ENCODE data around the gene EHMT1. TPM values are rescaled to one million over a fixed set of nuclear protein-coding genes. Genes with fewer than 3 reads are reported as not detected.

The EHMT1 gene
- total RNA-seq, 1 experiment from 2014 or later, result 35.9 TPM

GRCh38 chr9:137607141-137607857 lies 11.5 kb upstream of the EHMT1 start:
- H3K4me3 ChIP-seq (ENCODE audit: low read length), result peak overlapping the region; percentile 84
- peak overlapping the region; percentile 84 for H3K4me2 ChIP-seq (ENCODE audit: low read depth, low read length, poor library complexity, severe bottlenecking)
- H3K4me1 ChIP-seq (ENCODE audit: low read length), result peaks cover 34% of the 10 kb centered on the region
- no peaks in the 10 kb centered on the region for H3K9me3 ChIP-seq (ENCODE audit: low read length)
- H3K27me3 ChIP-seq (ENCODE audit: low read length), result no peaks in the 10 kb centered on the region
- H3K9ac ChIP-seq (ENCODE audit: low read length), result peak overlapping the region; percentile 90
- H3K36me3 ChIP-seq (ENCODE audit: insufficient read depth, low read length), result no peaks in the 10 kb centered on the region
- peaks cover 11% of the 10 kb centered on the region; the same call in 1 of the 2 replicates for H4K20me1 ChIP-seq (ENCODE audit: insufficient read depth, low read depth, low read length)
- H2AFZ ChIP-seq (ENCODE audit: low read length), result no peak overlapping the region
- peaks cover 24% of the 10 kb centered on the region for H3K79me2 ChIP-seq (ENCODE audit: low read length)
- no peak for DNase-seq
- no peak overlapping the region for H3K27ac ChIP-seq (ENCODE audit: low read length)
- H3K9me2 ChIP-seq (replicated peaks; ENCODE audit: insufficient read depth, low read length), result no peaks in the 10 kb centered on the region

DNA sequence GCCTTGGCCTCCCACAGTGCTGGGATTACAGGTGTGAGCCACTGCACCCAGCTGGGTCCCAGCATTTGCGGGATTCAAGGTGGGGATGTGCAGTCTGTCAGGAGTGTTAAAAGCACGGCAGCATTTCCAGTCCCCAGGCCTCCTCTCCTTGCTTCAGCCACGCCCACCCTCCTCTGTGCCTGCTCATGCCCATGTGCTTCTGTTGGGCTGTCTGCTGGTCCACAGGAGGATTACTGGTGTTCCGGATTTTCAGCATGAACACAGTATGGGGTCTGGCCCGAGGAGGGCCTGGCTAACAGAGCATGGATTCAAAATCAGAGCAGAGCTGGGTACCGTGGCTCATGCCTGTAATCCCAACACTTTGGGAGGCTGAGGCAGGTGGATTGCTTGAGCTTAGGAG lies 7.9 kb upstream of the EHMT1 start:
- H3K4me3 ChIP-seq (ENCODE audit: low read length), result no peak overlapping the region
- H3K27me3 ChIP-seq (ENCODE audit: low read length), result no peaks in the 10 kb centered on the region
- H3K27ac ChIP-seq (ENCODE audit: low read length), result no peak overlapping the region
- no peak overlapping the region for H3K9ac ChIP-seq (ENCODE audit: low read length)
- no peak overlapping the region for H3K4me2 ChIP-seq (ENCODE audit: low read depth, low read length, poor library complexity, severe bottlenecking)
- peaks cover 19% of the 10 kb centered on the region for H3K4me1 ChIP-seq (ENCODE audit: low read length)
- H3K36me3 ChIP-seq (ENCODE audit: insufficient read depth, low read length), result no peaks in the 10 kb centered on the region
- H3K79me2 ChIP-seq (ENCODE audit: low read length), result peaks cover 31% of the 10 kb centered on the region
- peaks cover 16% of the 10 kb centered on the region; the same call in 1 of the 2 replicates for H4K20me1 ChIP-seq (ENCODE audit: insufficient read depth, low read depth, low read length)
- H3K9me2 ChIP-seq (replicated peaks; ENCODE audit: insufficient read depth, low read length), result no peaks in the 10 kb centered on the region
- H3K9me3 ChIP-seq (ENCODE audit: low read length), result no peaks in the 10 kb centered on the region
- H2AFZ ChIP-seq (ENCODE audit: low read length), result no peak overlapping the region
- no peak for DNase-seq

DNA sequence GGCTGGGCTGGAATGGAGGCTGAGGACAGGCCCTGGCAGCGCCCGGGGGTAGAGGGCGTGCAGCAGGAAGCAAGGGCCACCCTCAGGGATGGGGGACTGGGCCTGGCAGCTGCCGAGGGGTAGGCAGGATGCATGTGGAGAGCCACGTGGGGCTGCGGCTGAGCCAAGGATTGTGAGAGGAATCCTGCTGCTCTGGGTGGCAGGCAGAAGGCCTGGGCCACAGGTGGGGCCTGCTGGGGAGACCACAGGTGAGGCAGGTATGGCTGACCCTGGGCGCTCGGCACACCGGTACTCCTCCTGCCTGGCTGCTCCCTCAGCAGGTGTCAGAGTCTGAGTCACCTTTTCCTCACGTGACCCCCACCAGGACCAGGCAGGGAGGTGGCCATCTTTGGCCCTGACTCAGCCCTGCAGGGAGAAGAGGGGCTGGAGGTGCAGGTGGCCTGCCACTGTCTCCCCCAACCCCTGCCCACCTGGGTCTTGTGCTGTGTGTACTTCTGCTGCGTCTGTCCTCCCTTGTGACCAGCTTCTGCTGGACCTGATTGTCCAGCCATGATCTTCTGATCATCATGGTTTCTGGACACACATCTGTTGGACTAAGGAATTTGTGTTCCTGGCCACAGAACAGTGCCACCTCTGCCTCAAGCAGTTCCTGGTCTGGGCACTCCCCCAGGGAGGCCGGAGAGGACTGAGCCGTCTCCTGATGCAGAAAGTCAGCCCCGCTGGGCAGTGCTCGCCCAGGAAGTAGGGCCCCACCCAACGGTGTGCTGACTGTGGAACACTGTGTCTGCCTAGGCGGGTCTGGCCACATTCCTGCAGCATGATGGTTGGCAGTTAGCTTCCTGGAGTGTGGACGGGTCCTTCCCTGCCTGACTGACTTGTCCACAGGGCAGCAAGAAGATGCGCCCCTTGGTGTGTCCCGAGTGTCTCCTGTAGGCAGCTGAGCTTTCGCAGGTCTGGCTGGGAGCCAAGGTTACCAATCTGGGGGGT lies 6.9 kb upstream of the EHMT1 start:
- Histone ChIP-seq H3K4me1 (ENCODE audit: low read length) (peaks cover 17% of the 10 kb centered on the region), H3K27ac (ENCODE audit: low read length) (no peak overlapping the region), H3K27me3 (ENCODE audit: low read length) (no peaks in the 10 kb centered on the region), H2AFZ (ENCODE audit: low read length) (no peak overlapping the region), H3K9ac (ENCODE audit: low read length) (peak overlapping the region; percentile 18; the same call in 1 of the 2 replicates), H3K4me3 (ENCODE audit: low read length) (no peak overlapping the region), H3K36me3 (ENCODE audit: insufficient read depth, low read length) (0 out of 2 replicates have a peak, but pooled peaks cover 4% of the 10 kb centered on the region), H3K79me2 (ENCODE audit: low read length) (peaks cover 29% of the 10 kb centered on the region), H3K4me2 (ENCODE audit: low read depth, low read length, poor library complexity, severe bottlenecking) (no peak overlapping the region), H4K20me1 (ENCODE audit: insufficient read depth, low read depth, low read length) (peaks cover 10% of the 10 kb centered on the region; the same call in 1 of the 2 replicates), H3K9me2 (replicated peaks; ENCODE audit: insufficient read depth, low read length) (no peaks in the 10 kb centered on the region), H3K9me3 (ENCODE audit: low read length) (no peaks in the 10 kb centered on the region)
- DNase-seq, result peak; percentile 52

GRCh38 chr9:137612741-137613142 lies 6.1 kb upstream of the EHMT1 start:
- Histone ChIP-seq H4K20me1 (ENCODE audit: insufficient read depth, low read depth, low read length) (peaks cover 11% of the 10 kb centered on the region; the same call in 1 of the 2 replicates), H3K9me2 (replicated peaks; ENCODE audit: insufficient read depth, low read length) (no peaks in the 10 kb centered on the region), H3K79me2 (ENCODE audit: low read length) (peaks cover 28% of the 10 kb centered on the region), H3K36me3 (ENCODE audit: insufficient read depth, low read length) (0 out of 2 replicates have a peak, but pooled peaks cover 4% of the 10 kb centered on the region), H3K9ac (ENCODE audit: low read length) (no peak overlapping the region), H3K27ac (ENCODE audit: low read length) (no peak overlapping the region), H3K9me3 (ENCODE audit: low read length) (no peaks in the 10 kb centered on the region), H2AFZ (ENCODE audit: low read length) (no peak overlapping the region), H3K4me3 (ENCODE audit: low read length) (no peak overlapping the region), H3K4me1 (ENCODE audit: low read length) (peaks cover 17% of the 10 kb centered on the region), H3K27me3 (ENCODE audit: low read length) (no peaks in the 10 kb centered on the region), H3K4me2 (ENCODE audit: low read depth, low read length, poor library complexity, severe bottlenecking) (no peak overlapping the region)
- no peak for DNase-seq

- Histone ChIP-seq H3K4me2 (ENCODE audit: low read depth, low read length, poor library complexity, severe bottlenecking) (no peak overlapping the region), H3K27me3 (ENCODE audit: low read length) (no peaks in the 10 kb centered on the region), H3K9me3 (ENCODE audit: low read length) (no peaks in the 10 kb centered on the region), H3K27ac (ENCODE audit: low read length) (no peak overlapping the region), H4K20me1 (ENCODE audit: insufficient read depth, low read depth, low read length) (peaks cover 11% of the 10 kb centered on the region; the same call in 1 of the 2 replicates), H2AFZ (ENCODE audit: low read length) (no peak overlapping the region), H3K9ac (ENCODE audit: low read length) (no peak overlapping the region), H3K9me2 (replicated peaks; ENCODE audit: insufficient read depth, low read length) (no peaks in the 10 kb centered on the region), H3K4me3 (ENCODE audit: low read length) (no peak overlapping the region), H3K79me2 (ENCODE audit: low read length) (peaks cover 32% of the 10 kb centered on the region), H3K36me3 (ENCODE audit: insufficient read depth, low read length) (0 out of 2 replicates have a peak, but pooled peaks cover 4% of the 10 kb centered on the region), H3K4me1 (ENCODE audit: low read length) (peaks cover 18% of the 10 kb centered on the region)
- DNase-seq, result no peak
These were observed 5.5 kb upstream of the EHMT1 start for GRCh38 chr9:137613259-137613658.

- H4K20me1 ChIP-seq (ENCODE audit: insufficient read depth, low read depth, low read length), result peaks cover 11% of the 10 kb centered on the region; the same call in 1 of the 2 replicates
These were observed 4.9 kb upstream of the EHMT1 start for GRCh38 chr9:137613738-137614523.

DNA sequence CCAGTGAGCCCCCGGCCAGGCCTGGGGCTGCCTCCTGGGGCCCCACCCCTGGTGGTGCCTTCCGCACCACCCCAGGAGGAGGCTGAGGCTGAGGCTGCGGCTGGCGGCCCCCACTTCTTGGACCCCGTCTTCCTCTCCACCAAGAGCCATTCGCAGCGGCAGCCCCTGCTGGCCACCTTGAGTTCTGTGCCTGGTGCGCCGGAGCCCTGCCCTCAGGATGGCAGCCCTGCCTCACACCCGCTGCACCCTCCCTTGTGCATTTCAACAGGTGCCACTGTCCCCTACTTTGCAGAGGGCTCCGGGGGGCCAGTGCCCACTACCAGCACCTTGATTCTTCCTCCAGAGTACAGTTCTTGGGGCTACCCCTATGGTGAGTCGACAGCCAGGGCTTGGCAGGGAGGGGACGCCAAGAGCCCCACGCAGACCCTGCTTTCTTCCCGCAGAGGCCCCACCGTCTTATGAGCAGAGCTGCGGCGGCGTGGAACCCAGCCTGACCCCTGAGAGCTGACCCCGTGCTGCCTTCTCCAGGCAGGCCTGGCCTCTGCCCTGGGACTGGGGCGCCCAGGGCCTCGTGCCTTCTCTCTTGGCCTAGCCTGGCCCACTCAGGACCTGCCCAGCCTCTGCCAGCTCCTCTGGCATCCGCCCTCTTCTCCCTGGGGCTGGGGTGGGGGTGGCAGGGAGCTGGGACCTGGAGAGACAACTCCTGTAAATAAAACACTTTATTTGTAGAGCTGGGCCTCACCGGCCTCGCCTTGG lies 4.0 kb upstream of the EHMT1 start:
- 0 out of 2 replicates have a peak, but pooled peaks cover 4% of the 10 kb centered on the region for H3K36me3 ChIP-seq (ENCODE audit: insufficient read depth, low read length)
- H3K4me2 ChIP-seq (ENCODE audit: low read depth, low read length, poor library complexity, severe bottlenecking), result no peak overlapping the region
- no peak for DNase-seq
- no peaks in the 10 kb centered on the region for H3K9me3 ChIP-seq (ENCODE audit: low read length)
- no peaks in the 10 kb centered on the region for H3K9me2 ChIP-seq (replicated peaks; ENCODE audit: insufficient read depth, low read length)
- H3K27ac ChIP-seq (ENCODE audit: low read length), result no peak overlapping the region
- peaks cover 38% of the 10 kb centered on the region for H3K79me2 ChIP-seq (ENCODE audit: low read length)
- no peak overlapping the region for H3K9ac ChIP-seq (ENCODE audit: low read length)
- peaks cover 20% of the 10 kb centered on the region for H3K4me1 ChIP-seq (ENCODE audit: low read length)
- no peak overlapping the region for H2AFZ ChIP-seq (ENCODE audit: low read length)
- H3K4me3 ChIP-seq (ENCODE audit: low read length), result no peak overlapping the region
- peaks cover 15% of the 10 kb centered on the region for H4K20me1 ChIP-seq (ENCODE audit: insufficient read depth, low read depth, low read length)
- no peaks in the 10 kb centered on the region for H3K27me3 ChIP-seq (ENCODE audit: low read length)

More at GRCh38 chr9:137613738-137614523, 4.9 kb upstream of the EHMT1 start:
- Histone ChIP-seq H3K27ac (ENCODE audit: low read length) (no peak overlapping the region), H3K9me2 (replicated peaks; ENCODE audit: insufficient read depth, low read length) (no peaks in the 10 kb centered on the region), H3K4me1 (ENCODE audit: low read length) (peaks cover 18% of the 10 kb centered on the region), H2AFZ (ENCODE audit: low read length) (no peak overlapping the region), H3K4me2 (ENCODE audit: low read depth, low read length, poor library complexity, severe bottlenecking) (no peak overlapping the region), H3K4me3 (ENCODE audit: low read length) (no peak overlapping the region), H3K36me3 (ENCODE audit: insufficient read depth, low read length) (0 out of 2 replicates have a peak, but pooled peaks cover 4% of the 10 kb centered on the region), H3K27me3 (ENCODE audit: low read length) (no peaks in the 10 kb centered on the region), H3K9ac (ENCODE audit: low read length) (no peak overlapping the region), H3K79me2 (ENCODE audit: low read length) (peaks cover 31% of the 10 kb centered on the region), H3K9me3 (ENCODE audit: low read length) (no peaks in the 10 kb centered on the region)
- no peak for DNase-seq

Data from Karpas-422 (cell line).